ENCODE results near the gene SURF2. TPM values are rescaled to one million over a fixed set of nuclear protein-coding genes. Genes with fewer than 3 reads are reported as not detected.
A peak's percentile ranks its signal among the peaks of the same experiment; 100 is the strongest.

Gene SURF2
- polyA plus RNA-seq, 1 experiment = 10.0 TPM

DNA sequence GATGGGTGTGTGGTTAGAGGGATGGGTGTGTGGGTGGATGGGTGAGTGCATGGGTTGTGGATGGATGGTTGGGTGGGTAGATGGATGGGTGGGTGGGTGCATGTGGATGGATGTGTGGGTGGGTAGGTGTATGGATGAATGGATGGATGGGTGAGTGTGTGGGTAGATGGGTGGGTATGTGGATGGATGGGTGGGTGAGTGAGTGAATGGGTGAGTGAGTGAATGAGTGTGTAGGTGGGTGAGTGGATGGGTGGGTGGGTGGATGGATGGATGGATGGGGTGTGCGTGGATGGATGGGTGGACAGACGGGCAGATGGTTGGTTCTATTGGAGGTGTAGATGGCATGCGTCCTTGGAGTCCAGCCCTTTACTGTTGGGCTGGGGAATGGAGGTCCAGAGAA is 37.0 kb downstream of the SURF2 start:
- Histone ChIP-seq H3K27me3 (ENCODE audit: control insufficient read depth, insufficient read depth, low read length) (peaks cover 13% of the 10 kb centered on the region), H3K36me3 (ENCODE audit: control insufficient read depth, insufficient read depth, low read length) (no peaks in the 10 kb centered on the region), H3K4me3 (ENCODE audit: low read depth, low read length) (no peak overlapping the region)
- ChIA-PET CTCF (no interaction called here), POLR2A (no interaction called here)
- DNase-seq (ENCODE audit: low read depth) = no peak
- TF ChIP-seq, protein P1, sequence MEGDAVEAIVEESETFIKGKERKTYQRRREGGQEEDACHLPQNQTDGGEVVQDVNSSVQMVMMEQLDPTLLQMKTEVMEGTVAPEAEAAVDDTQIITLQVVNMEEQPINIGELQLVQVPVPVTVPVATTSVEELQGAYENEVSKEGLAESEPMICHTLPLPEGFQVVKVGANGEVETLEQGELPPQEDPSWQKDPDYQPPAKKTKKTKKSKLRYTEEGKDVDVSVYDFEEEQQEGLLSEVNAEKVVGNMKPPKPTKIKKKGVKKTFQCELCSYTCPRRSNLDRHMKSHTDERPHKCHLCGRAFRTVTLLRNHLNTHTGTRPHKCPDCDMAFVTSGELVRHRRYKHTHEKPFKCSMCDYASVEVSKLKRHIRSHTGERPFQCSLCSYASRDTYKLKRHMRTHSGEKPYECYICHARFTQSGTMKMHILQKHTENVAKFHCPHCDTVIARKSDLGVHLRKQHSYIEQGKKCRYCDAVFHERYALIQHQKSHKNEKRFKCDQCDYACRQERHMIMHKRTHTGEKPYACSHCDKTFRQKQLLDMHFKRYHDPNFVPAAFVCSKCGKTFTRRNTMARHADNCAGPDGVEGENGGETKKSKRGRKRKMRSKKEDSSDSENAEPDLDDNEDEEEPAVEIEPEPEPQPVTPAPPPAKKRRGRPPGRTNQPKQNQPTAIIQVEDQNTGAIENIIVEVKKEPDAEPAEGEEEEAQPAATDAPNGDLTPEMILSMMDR (IDR thresholded peaks at IDR 0.05; ENCODE audit: insufficient read depth, low read depth, low read length) = no peak

DNA sequence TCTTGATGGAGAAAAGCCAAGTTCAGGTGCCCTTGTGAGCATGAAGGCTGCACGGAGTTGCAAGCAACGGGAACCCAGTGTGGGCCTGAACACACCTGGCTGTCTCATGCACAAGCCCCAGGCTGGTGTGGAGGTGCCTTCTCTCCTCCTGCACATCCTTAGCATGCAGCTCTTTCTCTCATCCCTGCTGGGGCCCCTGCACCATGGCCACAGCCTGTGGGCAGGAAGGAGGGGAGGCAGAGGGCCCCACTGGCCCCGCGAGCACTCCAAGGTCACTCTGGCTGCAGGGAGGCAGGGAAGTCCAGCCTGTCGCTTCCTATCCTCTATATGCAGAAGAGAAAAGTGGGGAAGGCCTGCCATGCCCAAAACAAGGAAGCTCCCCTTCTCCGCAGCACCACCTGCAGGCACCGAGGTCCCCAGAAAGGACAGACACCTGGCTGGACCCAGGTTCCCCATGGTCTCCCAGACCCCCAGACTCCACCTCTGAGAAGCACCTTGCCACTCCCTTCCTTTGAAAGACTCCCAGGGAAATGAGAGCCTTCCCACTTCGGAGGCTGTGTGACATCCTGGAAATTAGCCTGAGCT is 38.4 kb downstream of the SURF2 start:
- ChIA-PET CTCF (interaction anchor here (0.9 to 1.7 kb wide), 2 partner anchors 8 to 89 kb away, joined by 3 to 5 read pairs; no protein-coding TSS in a partner anchor), POLR2A (no interaction called here)
- H3K4me3 ChIP-seq (ENCODE audit: low read depth, low read length) = no peak overlapping the region
- DNase-seq (ENCODE audit: low read depth) = no peak
- TF ChIP-seq, protein P1 (IDR thresholded peaks at IDR 0.05; ENCODE audit: insufficient read depth, low read depth, low read length) = no peak
- H3K36me3 ChIP-seq (ENCODE audit: control insufficient read depth, insufficient read depth, low read length) = no peaks in the 10 kb centered on the region
- H3K27me3 ChIP-seq (ENCODE audit: control insufficient read depth, insufficient read depth, low read length) = peaks cover 13% of the 10 kb centered on the region

DNA sequence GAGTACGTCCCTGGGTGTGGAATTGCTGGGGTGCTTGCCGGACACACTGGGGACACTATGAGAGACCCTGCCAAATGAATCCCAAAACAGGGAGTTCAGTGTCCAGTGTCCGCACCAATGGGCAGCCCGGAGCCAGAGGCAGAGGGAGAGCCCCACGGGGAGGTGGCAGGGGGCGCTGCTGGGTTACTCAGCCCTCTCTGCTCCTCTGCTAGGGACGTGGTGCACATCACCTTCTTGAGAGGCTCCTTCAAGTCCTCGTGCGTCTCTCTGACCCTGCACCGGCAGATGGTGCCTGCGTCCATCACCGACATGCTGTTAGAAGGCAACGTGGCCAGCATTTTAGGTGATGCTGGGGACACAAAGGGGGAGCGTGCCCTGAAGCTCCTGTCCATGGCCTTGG is 40.6 kb downstream of the SURF2 start:
- CTCF ChIA-PET = interaction anchor here (1.4 kb wide), 2 partner anchors 11 to 99 kb away, joined by 4 to 5 read pairs; no protein-coding TSS in a partner anchor
- TF ChIP-seq, protein P1 (IDR thresholded peaks at IDR 0.05; ENCODE audit: insufficient read depth, low read depth, low read length) = peak; percentile 44
- POLR2A ChIA-PET = no interaction called here
- Histone ChIP-seq H3K36me3 (ENCODE audit: control insufficient read depth, insufficient read depth, low read length) (peaks cover 3% of the 10 kb centered on the region; the same call in 1 of the 2 replicates), H3K4me3 (ENCODE audit: low read depth, low read length) (no peak overlapping the region), H3K27me3 (ENCODE audit: control insufficient read depth, insufficient read depth, low read length) (peaks cover 13% of the 10 kb centered on the region)
- DNase-seq (ENCODE audit: low read depth) = no peak

DNA sequence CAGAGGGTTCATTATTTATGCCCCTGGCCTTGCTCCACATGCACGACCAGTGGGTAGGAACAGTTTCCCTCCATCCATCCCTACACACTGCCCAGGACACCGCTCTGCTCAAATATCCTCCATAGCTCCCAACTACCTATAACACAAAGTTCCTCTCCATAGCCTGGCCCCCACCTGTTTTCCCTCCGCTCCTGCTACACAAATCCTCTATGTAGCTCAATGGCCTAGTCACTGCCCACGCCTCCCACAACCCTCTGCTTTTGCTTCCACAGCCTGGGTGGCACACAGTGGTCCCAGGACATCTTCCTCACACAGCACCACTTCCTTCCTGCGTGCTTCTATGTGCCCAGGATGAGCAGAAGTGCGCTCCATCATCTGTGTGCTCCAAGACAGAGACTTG is 41.0 kb downstream of the SURF2 start:
- no peak for DNase-seq (ENCODE audit: low read depth)
- peaks cover 13% of the 10 kb centered on the region for H3K27me3 ChIP-seq (ENCODE audit: control insufficient read depth, insufficient read depth, low read length)
- peaks cover 3% of the 10 kb centered on the region; the same call in 1 of the 2 replicates for H3K36me3 ChIP-seq (ENCODE audit: control insufficient read depth, insufficient read depth, low read length)
- TF ChIP-seq, protein P1 (IDR thresholded peaks at IDR 0.05; ENCODE audit: insufficient read depth, low read depth, low read length) = no peak
- ChIA-PET POLR2A (no interaction called here), CTCF (interaction anchor here (1.4 kb wide), 2 partner anchors 11 to 98 kb away, joined by 4 to 5 read pairs; no protein-coding TSS in a partner anchor)
- no peak overlapping the region for H3K4me3 ChIP-seq (ENCODE audit: low read depth, low read length)

DNA sequence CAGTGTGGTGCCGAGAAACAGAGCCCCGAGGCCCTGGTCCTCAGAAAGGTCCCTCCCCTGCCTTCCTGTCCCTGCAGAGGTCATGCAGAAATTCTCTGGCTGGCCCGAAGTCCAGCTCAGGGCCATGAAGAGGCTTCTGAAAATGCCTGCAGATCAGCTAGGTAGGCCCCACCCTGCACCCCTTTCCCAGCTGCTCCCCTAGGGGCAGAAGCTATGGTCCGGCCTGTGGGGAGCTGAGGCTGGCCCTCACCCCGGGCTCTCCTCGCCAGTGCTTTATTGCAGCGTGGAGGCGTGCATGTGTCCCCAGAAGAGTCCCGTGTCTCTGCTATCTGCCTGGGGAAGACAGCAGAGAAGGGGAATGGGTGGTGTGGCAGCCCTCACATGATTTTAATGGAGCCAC is 41.5 kb downstream of the SURF2 start:
- Histone ChIP-seq H3K36me3 (ENCODE audit: control insufficient read depth, insufficient read depth, low read length) (peaks cover 5% of the 10 kb centered on the region; the same call in 1 of the 2 replicates), H3K4me3 (ENCODE audit: low read depth, low read length) (no peak overlapping the region), H3K27me3 (ENCODE audit: control insufficient read depth, insufficient read depth, low read length) (peaks cover 13% of the 10 kb centered on the region)
- CTCF ChIA-PET = interaction anchor here (1.4 kb wide), 1 partner anchor 12 kb away, joined by 4 read pairs; no protein-coding TSS in a partner anchor
- POLR2A ChIA-PET = no interaction called here
- no peak for DNase-seq (ENCODE audit: low read depth)
- TF ChIP-seq, protein P1 (IDR thresholded peaks at IDR 0.05; ENCODE audit: insufficient read depth, low read depth, low read length) = no peak
